Measurements from ENCODE around the gene CCR8. TPM values are rescaled to one million over a fixed set of nuclear protein-coding genes. Genes with fewer than 3 reads are reported as not detected.
"Not testable (repeated sequence)": the region's sequence is repeated elsewhere in the genome, so short reads cannot be mapped to it uniquely, and the experiment has no call there.

CCR8 gene
- total RNA-seq, 1 donor = not detected

- no peak overlapping the region for H3K4me2 ChIP-seq (ENCODE audit: insufficient read depth, low read length)
- no peaks in the 10 kb centered on the region for H4K20me1 ChIP-seq (ENCODE audit: insufficient read depth, low read length)
- DNase-seq (ENCODE audit: insufficient read length, low spot score, missing footprints) = no peak
- no peaks in the 10 kb centered on the region for H3K4me1 ChIP-seq (ENCODE audit: insufficient read depth, low read length)
- no peaks in the 10 kb centered on the region for H3K27me3 ChIP-seq (ENCODE audit: insufficient read depth, low read length)
- no peak overlapping the region for H3K27ac ChIP-seq (ENCODE audit: low read depth, low read length)
- no peaks in the 10 kb centered on the region for H3K36me3 ChIP-seq (ENCODE audit: insufficient read depth, low read length)
- no peak overlapping the region for H3K4me3 ChIP-seq (ENCODE audit: insufficient read depth, low read length)
- H2AFZ ChIP-seq (ENCODE audit: low read length) = no peak overlapping the region
- H3K79me2 ChIP-seq (ENCODE audit: insufficient read depth, low read length) = no peaks in the 10 kb centered on the region
- H3K9me3 ChIP-seq (ENCODE audit: low read depth, low read length) = no peaks in the 10 kb centered on the region
- TF ChIP-seq CTCF (IDR thresholded peaks at IDR 0.05; ENCODE audit: extremely low read depth, low read depth, low read length) = no peak
These were observed 19.6 kb downstream of the CCR8 start for GRCh38 chr3:39349080-39349479.

- no peaks in the 10 kb centered on the region for H4K20me1 ChIP-seq (ENCODE audit: insufficient read depth, low read length)
- no peak overlapping the region for H3K27ac ChIP-seq (ENCODE audit: low read depth, low read length)
- no peaks in the 10 kb centered on the region for H3K4me1 ChIP-seq (ENCODE audit: insufficient read depth, low read length)
- H3K9me3 ChIP-seq (ENCODE audit: low read depth, low read length) = no peaks in the 10 kb centered on the region
- no peak overlapping the region for H2AFZ ChIP-seq (ENCODE audit: low read length)
- no peak for TF ChIP-seq CTCF (IDR thresholded peaks at IDR 0.05; ENCODE audit: extremely low read depth, low read depth, low read length)
- no peaks in the 10 kb centered on the region for H3K27me3 ChIP-seq (ENCODE audit: insufficient read depth, low read length)
- DNase-seq (ENCODE audit: insufficient read length, low spot score, missing footprints) = no peak
- no peaks in the 10 kb centered on the region for H3K36me3 ChIP-seq (ENCODE audit: insufficient read depth, low read length)
- no peak overlapping the region for H3K4me2 ChIP-seq (ENCODE audit: insufficient read depth, low read length)
- no peaks in the 10 kb centered on the region for H3K79me2 ChIP-seq (ENCODE audit: insufficient read depth, low read length)
- no peak overlapping the region for H3K4me3 ChIP-seq (ENCODE audit: insufficient read depth, low read length)
These were observed 21.2 kb downstream of the CCR8 start for GRCh38 chr3:39350714-39351113.

- not testable (repeated sequence) for DNase-seq (ENCODE audit: insufficient read length, low spot score, missing footprints); H3K27ac ChIP-seq (ENCODE audit: low read depth, low read length); H3K4me3 ChIP-seq (ENCODE audit: insufficient read depth, low read length); H3K9me3 ChIP-seq (ENCODE audit: low read depth, low read length); H4K20me1 ChIP-seq (ENCODE audit: insufficient read depth, low read length); H3K79me2 ChIP-seq (ENCODE audit: insufficient read depth, low read length); H3K27me3 ChIP-seq (ENCODE audit: insufficient read depth, low read length); H3K4me2 ChIP-seq (ENCODE audit: insufficient read depth, low read length); H2AFZ ChIP-seq (ENCODE audit: low read length); H3K4me1 ChIP-seq (ENCODE audit: insufficient read depth, low read length); H3K36me3 ChIP-seq (ENCODE audit: insufficient read depth, low read length)
These were observed 21.6 kb downstream of the CCR8 start for GRCh38 chr3:39351134-39351533.

- H3K9me3 ChIP-seq (ENCODE audit: low read depth, low read length); H3K27ac ChIP-seq (ENCODE audit: low read depth, low read length); H3K4me1 ChIP-seq (ENCODE audit: insufficient read depth, low read length); H4K20me1 ChIP-seq (ENCODE audit: insufficient read depth, low read length); H3K4me3 ChIP-seq (ENCODE audit: insufficient read depth, low read length); H3K79me2 ChIP-seq (ENCODE audit: insufficient read depth, low read length); DNase-seq (ENCODE audit: insufficient read length, low spot score, missing footprints); H3K36me3 ChIP-seq (ENCODE audit: insufficient read depth, low read length); H2AFZ ChIP-seq (ENCODE audit: low read length); H3K4me2 ChIP-seq (ENCODE audit: insufficient read depth, low read length); H3K27me3 ChIP-seq (ENCODE audit: insufficient read depth, low read length): not testable (repeated sequence)
These were observed 23.8 kb downstream of the CCR8 start for GRCh38 chr3:39353168-39353927.

GRCh38 chr3:39358333-39358732 lies 28.8 kb downstream of the CCR8 start:
- no peaks in the 10 kb centered on the region for H3K79me2 ChIP-seq (ENCODE audit: insufficient read depth, low read length)
- H3K4me3 ChIP-seq (ENCODE audit: insufficient read depth, low read length) = no peak overlapping the region
- H3K4me2 ChIP-seq (ENCODE audit: insufficient read depth, low read length) = no peak overlapping the region
- H3K27ac ChIP-seq (ENCODE audit: low read depth, low read length) = no peak overlapping the region
- TF ChIP-seq CTCF (IDR thresholded peaks at IDR 0.05; ENCODE audit: extremely low read depth, low read depth, low read length) = no peak
- no peaks in the 10 kb centered on the region for H4K20me1 ChIP-seq (ENCODE audit: insufficient read depth, low read length)
- H3K27me3 ChIP-seq (ENCODE audit: insufficient read depth, low read length) = no peaks in the 10 kb centered on the region
- no peaks in the 10 kb centered on the region for H3K4me1 ChIP-seq (ENCODE audit: insufficient read depth, low read length)
- no peaks in the 10 kb centered on the region for H3K9me3 ChIP-seq (ENCODE audit: low read depth, low read length)
- no peaks in the 10 kb centered on the region for H3K36me3 ChIP-seq (ENCODE audit: insufficient read depth, low read length)
- H2AFZ ChIP-seq (ENCODE audit: low read length) = no peak overlapping the region
- no peak for DNase-seq (ENCODE audit: insufficient read length, low spot score, missing footprints)
